Measurements from ENCODE around the gene PWWP2B. TPM values are rescaled to one million over a fixed set of nuclear protein-coding genes. Genes with fewer than 3 reads are reported as not detected.

The PWWP2B gene
- total and polyA plus RNA-seq, 2 of the 4 experiments (the other 2 are of a cell fraction) = 1.7 to 2.2 TPM

- Histone ChIP-seq H4K91ac (ENCODE audit: insufficient read depth, low read depth, low read length) (peak overlapping the region; percentile 55; the same call in 1 of the 2 replicates), H3K9ac (ENCODE audit: low read depth, low read length) (peak overlapping the region; percentile 65), H3K27ac (ENCODE audit: insufficient read depth, low read length) (peak overlapping the region; percentile 10; the same call in 1 of the 2 replicates), H4K5ac (ENCODE audit: low read depth, low read length) (no peak overlapping the region), H2AK5ac (ENCODE audit: low read depth, low read length) (peak overlapping the region; percentile 72), H2BK15ac (ENCODE audit: low read depth, low read length) (no peak overlapping the region), H3K36me3 (ENCODE audit: control insufficient read depth, insufficient read depth, low read length) (no peaks in the 10 kb centered on the region), H4K20me1 (ENCODE audit: insufficient read depth, low read length) (peaks cover 3% of the 10 kb centered on the region), H2BK5ac (ENCODE audit: low read depth, low read length, poor library complexity, severe bottlenecking) (no peak overlapping the region), H2AFZ (replicated peaks; ENCODE audit: low read length, poor library complexity) (peak overlapping the region; percentile 91), H3K9me1 (ENCODE audit: insufficient read depth, low read length) (0 out of 2 replicates have a peak, but pooled peaks cover 11% of the 10 kb centered on the region), H2BK120ac (ENCODE audit: low read depth, low read length) (no peak overlapping the region), H3K4me2 (ENCODE audit: low read depth, low read length) (peak overlapping the region; percentile 84), H3K4me1 (ENCODE audit: control insufficient read depth, insufficient read depth, low read length) (peaks cover 21% of the 10 kb centered on the region), H3K79me1 (ENCODE audit: low read depth in 1 of 2, low read length in 2 of 2) (peaks cover 6 to 25% of the 10 kb centered on the region in 2 experiments; a peak in 3 of 4 replicates), H3K56ac (ENCODE audit: extremely low read depth, insufficient read depth, low read length) (peak overlapping the region; percentile 51; the same call in 1 of the 2 replicates), H3K4ac (ENCODE audit: low read depth, low read length) (0 out of 2 replicates have a peak overlapping the region, but pooled peaks have one; percentile 79), H3K18ac (ENCODE audit: low read depth, low read length) (0 out of 2 replicates have a peak overlapping the region, but pooled peaks have one; percentile 34), H2AK9ac (replicated peaks; ENCODE audit: low read depth, low read length, poor library complexity) (peak overlapping the region; percentile 98), H4K8ac (ENCODE audit: low read depth in 2 of 2, low read length in 2 of 2) (peak overlapping the region in 1 of 2 experiments; percentile 54; a peak in 2 of 4 replicates), H3K14ac (replicated peaks; ENCODE audit: low read depth, low read length) (peak overlapping the region; percentile 71; the same call in 1 of the 2 replicates), H3K4me3 (ENCODE audit: insufficient read depth, low read depth, low read length) (peak overlapping the region; percentile 86), H3K27me3 (ENCODE audit: control insufficient read depth, insufficient read depth, low read length) (no peaks in the 10 kb centered on the region), H3K9me3 (ENCODE audit: control insufficient read depth, insufficient read depth, low read length) (no peaks in the 10 kb centered on the region), H2BK20ac (ENCODE audit: low read depth, low read length) (no peak overlapping the region), H3K23ac (ENCODE audit: low read depth, low read length) (peak overlapping the region; percentile 82; the same call in 1 of the 2 replicates)
- ChIA-PET POLR2A (ENCODE audit: unreplicated experiment) (no interaction called here), CTCF (no interaction called here)
- intact Hi-C loops (cut with micrococcal nuclease) (loop anchor here (5.0 kb wide), 1 partner anchor 119 kb away; no protein-coding TSS in a partner anchor), dilution Hi-C loops (cut with HindIII; ENCODE audit: low sequenced_read_pairs, unreplicated experiment) (no loop called here), in situ Hi-C loops (cut with MboI; ENCODE audit: low sequenced_read_pairs) (loop anchor here (10.0 kb wide), 1 partner anchor 237 kb away; no protein-coding TSS in a partner anchor)
- no TSS peak for BruUV-seq (replicated peaks)
- 20% methylated on average over 27 of the region's 40 CpGs; no CpG with 5 or more reads in 1 of the 2 experiments for WGBS, 2 experiments (ENCODE audit: extremely low coverage in 2 of 2, insufficient read length in 1 of 2)
- DNase-seq = peak; percentile 47
- peak; percentile 12 for ATAC-seq (ENCODE audit: low read depth)
- TF ChIP-seq RAD21 (IDR thresholded peaks at IDR 0.05; ENCODE audit: low read length) = no peak
- TF ChIP-seq MAZ (IDR thresholded peaks at IDR 0.05; ENCODE audit: borderline replicate concordance, low read depth, low read length) = no peak; the same call in 1 of the 2 replicates
- TF ChIP-seq CEBPB (IDR thresholded peaks at IDR 0.05; ENCODE audit: low read depth, low read length) = no peak
- no peak for TF ChIP-seq MAFK (IDR thresholded peaks at IDR 0.05; ENCODE audit: low read depth, low read length)
- peak; percentile 62; the same call in 1 of the 2 replicates for TF ChIP-seq MXI1 (IDR thresholded peaks at IDR 0.05; ENCODE audit: borderline replicate concordance, low read depth, low read length)
- TF ChIP-seq FOS (IDR thresholded peaks at IDR 0.05; ENCODE audit: low read depth, low read length) = 0 out of 2 replicates have a peak, but pooled peaks have one; percentile 2
- peak; percentile 72 for TF ChIP-seq USF2 (IDR thresholded peaks at IDR 0.05; ENCODE audit: low read depth, low read length)
- 0 out of 2 replicates have a peak, but pooled peaks have one; percentile 3 for TF ChIP-seq POLR2A (IDR thresholded peaks at IDR 0.05; ENCODE audit: low read depth, low read length)
Measured at GRCh38 chr10:132397671-132398565, 918 bp downstream of the PWWP2B start.

Measured in IMR-90 (cell line).